Renal cortical epithelial cell (primary cell): Measurements from ENCODE around the gene JAKMIP2. TPM values are rescaled to one million over a fixed set of nuclear protein-coding genes. Genes with fewer than 3 reads are reported as not detected.
"Not testable (repeated sequence)": the region's sequence is repeated elsewhere in the genome, so short reads cannot be mapped to it uniquely, and the experiment has no call there.

Source experiments
- DNase-seq: peaks from one replicate; pipeline ENCODE4 v3.0.0-alpha.2; 2011; ENCODE audit warnings: low read depth
- total RNA-seq: library from RNA; depleted of rRNA; stranded (reverse); fragments of >200 nt; gene quantifications from 2 replicates; pipeline ENCODE4 v1.2.3, GENCODE V29; 2014

Gene JAKMIP2
- total RNA-seq, 1 donor from 2014 or later: not detected

- DNase-seq: peak; percentile 17
Measured at GRCh38 chr5:147613359-147613758, 169.2 kb downstream of the JAKMIP2 start.

DNA sequence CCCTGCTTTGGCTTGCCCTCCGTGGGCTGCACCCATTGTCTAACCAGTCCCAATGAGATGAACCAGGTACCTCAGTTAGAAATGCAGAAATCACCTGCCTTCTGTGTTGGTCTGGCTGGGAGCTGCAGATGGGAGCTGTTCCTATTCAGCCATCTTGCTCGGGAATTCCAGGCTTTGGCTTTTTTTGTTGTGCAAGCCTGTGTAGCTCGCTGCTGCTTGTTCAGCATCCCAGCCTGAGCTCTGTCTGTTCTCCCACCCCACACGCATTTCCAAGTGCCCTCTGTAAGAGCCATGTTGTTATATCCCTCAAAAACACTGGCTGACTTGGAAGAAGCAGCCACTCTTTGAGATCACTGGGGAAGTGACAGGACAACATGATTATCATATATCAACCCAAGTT lies 171.0 kb downstream of the JAKMIP2 start:
- DNase-seq: no peak

- DNase-seq: no peak
Measured at GRCh38 chr5:147610798-147611197, 171.7 kb downstream of the JAKMIP2 start.

DNA sequence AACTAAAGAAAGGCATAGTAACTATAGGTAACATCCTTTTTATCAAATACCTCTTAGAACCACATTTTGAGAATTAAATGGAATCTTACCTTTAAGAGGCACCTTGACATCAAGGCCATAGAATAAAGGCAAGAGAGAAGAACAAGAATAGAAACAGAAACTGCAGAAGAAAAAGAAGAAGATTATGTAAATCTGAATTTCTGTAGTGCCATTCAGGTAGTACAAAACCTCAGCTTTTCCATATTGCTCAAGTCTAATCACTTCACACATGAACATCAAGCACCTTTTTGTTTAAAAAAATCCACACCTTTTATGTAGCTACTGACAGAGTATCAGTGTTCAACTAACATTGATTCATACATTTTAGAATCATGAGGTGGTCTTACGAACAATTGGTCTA lies 180.9 kb downstream of the JAKMIP2 start:
- DNase-seq: no peak

DNA sequence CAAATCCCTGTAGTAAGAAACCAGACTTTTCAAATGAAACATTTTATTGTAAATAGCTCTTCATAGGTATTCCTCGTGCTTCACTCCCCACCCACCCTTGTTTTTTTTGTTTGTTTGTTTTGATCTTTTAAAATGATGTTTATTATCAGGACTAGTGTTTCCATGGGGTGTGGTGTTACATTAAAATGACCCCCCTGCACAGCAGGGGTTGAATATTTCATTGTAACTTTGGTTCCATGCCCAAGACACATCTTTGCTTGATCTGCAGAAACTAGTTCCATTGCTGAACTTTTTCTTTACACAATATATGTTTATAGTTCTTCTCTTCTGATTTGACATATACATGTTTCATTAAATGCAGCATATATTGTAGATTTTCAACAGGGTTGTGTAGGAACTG lies 191.4 kb downstream of the JAKMIP2 start:
- DNase-seq: no peak

DNA sequence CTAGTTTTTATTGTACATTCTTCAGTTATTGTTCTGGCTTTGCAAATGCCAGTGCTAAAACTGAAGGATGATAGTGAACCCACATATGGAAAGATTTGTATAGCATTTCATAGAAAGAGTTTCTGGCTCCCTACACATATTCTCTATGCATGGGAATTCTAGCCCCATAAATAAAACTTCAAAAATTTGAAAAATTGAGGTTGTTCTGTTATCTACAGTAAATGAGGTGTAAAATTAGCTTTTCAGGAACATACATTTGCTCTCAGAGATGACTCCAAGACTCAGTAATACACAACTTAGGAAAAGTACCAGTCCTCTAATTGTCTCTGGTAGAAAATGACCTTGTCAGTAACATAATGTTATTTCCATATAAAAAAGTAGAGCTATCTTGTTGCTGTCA lies 192.4 kb downstream of the JAKMIP2 start:
- no peak for DNase-seq

GRCh38 chr5:147586832-147587231 lies 195.7 kb downstream of the JAKMIP2 start:
- no peak for DNase-seq

DNA sequence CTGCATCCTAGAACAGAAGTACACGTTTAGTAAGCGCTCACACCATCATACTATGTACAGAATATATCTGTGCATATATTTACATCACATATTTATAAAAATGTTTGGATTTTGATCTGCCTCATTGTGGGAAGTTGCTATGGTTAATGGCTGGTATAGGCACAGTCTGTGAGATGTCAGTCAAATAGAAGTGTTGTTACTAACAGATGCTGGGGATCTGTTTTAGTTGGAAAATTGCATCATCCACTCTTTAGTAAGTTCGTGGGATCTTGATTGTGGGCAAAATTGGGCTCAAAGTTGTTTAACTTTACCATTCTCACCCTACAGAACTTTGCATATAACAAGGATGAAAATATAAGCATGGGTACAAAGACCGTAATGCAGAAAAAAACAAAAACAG lies 196.3 kb downstream of the JAKMIP2 start:
- no peak for DNase-seq

DNA sequence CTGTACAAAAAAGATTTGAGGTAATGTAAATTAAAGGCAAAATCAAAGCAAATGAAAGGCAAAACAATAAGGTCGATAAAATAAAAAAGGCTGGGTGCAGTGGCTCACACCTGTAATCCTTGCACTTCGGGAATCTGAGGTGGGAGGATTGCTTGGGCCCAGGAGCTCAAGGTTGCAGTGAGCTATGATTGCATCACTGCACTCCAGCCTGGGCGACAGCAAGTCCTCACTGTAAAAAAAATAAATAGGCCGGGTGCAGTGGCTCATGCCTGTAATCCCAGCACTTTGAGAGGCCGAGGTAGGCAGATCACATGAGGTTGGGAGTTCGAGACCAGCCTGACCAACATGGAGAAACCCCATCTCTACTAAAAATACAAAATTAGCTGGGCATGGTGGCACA lies 200.3 kb downstream of the JAKMIP2 start:
- not testable (repeated sequence) for DNase-seq

DNA sequence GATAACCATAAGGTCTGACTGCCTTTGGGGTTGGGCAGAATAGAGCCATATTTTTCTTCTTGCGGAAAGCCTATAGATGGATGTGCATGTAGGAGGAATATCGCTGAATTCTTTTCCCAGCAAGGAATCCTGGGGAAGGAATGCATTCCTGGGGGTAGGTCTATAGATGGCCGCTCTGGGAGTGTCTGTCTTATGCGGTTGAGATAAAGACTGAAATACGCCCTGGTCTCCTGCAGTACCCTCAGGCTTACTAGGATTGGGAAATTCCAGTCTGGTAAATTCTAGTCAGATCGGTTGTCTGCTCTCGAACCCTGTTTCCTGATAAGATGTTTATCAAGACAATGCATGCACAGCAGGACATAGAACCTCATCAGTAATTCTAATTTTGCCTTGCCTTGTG lies 202.1 kb downstream of the JAKMIP2 start:
- DNase-seq: not testable (repeated sequence)

- DNase-seq: peak; percentile 71
Measured at GRCh38 chr5:147578228-147579024, 204.1 kb downstream of the JAKMIP2 start.

DNA sequence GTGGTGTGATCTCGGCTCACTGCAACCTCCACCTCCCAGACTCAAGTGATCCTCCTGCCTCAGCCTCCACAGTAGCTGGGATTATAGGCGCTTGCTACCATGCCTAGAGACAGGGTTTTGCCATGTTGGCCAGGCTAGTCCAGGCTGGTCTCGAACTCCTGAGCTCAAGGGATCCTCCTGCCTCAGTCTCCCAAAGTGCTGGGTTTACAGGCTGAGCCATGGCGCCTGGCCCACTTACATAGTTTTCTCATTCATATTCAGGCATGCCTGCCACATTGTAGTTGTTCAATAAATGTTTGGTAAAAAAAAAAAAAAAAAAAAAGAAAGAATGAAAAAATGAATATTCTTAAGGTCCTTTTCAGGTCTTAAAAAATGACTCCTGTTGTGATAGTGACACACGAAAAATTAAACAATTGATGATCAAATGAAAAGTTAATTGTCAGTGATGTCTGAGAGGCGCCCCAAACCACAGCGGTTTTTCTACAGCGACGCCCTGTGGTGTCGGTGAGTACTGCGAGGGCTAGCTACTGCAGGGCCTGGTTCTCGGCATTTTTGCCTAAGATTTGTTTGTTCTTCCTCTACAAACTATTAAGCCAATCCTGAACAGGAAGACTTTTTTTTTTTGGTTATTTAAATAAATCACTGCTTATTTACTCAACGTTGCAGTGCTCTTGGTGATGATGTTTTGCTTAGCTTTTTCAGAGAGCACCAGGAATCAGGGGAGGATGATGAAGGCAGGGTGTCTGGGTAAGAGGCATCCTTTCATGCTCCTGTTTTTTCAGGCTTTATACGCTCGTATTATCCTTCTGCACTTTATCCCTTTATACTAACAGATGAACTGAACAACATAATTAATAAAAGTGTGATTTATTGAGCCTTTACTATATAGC lies 205.6 kb downstream of the JAKMIP2 start:
- peak; percentile 9 for DNase-seq

DNA sequence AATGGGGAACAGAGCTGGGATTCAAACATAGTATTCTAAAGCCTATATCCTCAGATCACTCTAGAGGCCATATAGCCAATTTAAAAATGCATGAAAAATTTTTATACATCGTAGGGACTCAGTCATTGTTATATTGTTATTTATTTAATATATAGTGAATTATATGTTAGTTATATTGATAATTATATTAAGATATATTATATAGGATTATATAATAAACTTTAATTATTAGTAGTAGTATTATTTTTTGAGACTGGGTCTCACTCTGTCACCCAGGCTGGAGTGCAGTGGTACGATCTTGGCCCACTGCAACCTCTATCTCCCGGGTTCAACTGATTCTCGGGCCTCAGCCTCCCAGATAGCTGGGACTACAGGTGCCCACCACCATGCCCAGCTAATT lies 206.9 kb downstream of the JAKMIP2 start:
- no peak for DNase-seq

GRCh38 chr5:147573211-147573610 lies 209.3 kb downstream of the JAKMIP2 start:
- no peak for DNase-seq

- no peak for DNase-seq
Measured at GRCh38 chr5:147568710-147569406, 213.7 kb downstream of the JAKMIP2 start.

DNA sequence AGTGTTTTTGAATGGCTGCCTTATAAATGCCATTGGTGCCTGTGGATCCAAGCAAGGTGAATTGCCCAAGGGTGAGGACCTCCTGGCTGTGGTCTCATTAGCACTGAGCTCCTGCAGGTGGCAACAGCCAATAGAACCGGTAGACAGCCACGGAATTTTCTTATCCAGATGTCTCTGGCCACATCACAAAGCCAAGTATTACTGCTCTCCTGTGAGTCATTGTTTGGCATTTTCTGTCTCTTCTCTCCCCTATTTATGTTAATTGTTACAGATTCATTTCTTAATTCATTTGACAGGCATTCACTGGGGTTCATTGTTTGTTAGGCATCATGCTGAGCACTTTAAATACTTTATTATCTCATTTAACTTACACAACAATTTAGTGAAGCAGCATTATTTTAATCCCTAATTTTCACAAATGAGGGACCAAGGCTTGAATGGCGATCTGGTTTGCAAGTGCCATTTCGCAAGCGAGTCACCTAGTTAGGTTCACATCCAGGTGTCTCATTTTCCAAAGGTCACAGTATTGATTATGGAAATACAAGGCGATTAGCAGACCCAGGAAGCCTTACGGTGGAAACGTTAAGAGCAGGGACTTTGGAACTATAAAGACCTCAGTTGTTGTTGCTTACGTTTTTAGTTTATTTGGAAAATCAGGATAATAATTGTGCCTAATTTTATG lies 214.5 kb downstream of the JAKMIP2 start:
- peak; percentile 80 for DNase-seq

DNA sequence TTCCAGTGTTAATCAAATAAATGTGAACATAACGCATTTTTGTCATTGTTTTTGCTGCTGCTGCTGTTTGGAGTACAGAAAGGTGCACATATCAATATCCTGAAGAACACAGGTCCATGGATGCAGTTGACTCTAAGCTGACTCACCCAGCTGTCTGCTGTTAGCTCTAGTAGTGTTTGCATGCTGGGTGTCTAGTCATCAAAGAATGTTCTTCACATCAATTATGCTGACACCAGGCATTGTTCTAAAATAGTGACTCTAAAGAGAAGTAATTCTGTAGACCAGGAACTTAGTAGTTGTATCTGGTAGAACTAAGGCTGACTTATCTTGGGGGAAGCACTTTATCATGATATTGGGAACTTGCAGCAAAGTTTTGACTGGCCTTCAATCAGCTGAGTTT lies 217.0 kb downstream of the JAKMIP2 start:
- peak; percentile 86 for DNase-seq

DNA sequence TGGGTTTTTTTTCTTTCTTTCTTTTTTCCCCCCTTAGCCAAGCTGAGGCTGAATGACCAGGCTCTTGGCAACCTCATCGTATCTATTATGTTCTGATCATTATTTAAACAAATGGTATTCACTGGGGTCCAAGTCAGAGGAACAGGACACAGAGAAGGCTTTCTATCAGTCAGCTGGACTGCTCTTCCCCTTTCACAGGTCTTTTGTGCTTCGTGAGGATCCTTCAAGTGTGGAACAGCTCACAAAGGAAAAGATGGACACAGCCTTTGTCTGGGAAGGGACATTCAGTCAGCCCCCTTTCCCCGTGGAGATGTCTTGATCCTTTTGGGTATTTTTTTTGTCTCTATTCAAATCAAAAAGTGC lies 218.4 kb downstream of the JAKMIP2 start:
- no peak for DNase-seq

- DNase-seq: no peak
Measured at GRCh38 chr5:147563466-147564123, 218.9 kb downstream of the JAKMIP2 start.

DNA sequence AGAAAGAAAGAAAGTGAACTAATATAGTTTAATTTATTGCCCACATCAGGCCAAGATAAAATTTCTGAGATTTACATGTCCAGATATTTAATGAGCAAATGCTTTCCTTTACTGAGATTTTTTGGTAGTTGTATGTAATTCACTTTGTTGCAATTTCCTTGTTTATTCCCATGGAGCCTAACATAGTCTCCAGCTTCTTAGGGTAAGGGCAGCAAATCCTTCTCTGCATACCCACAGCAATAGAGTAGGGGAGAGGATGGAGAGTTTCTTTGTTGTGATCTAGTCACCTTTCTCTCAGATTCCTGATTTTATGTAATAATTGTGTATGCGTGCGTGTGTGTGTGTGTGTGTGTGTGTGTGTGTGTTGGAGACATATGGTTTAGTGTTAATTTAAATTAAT lies 221.1 kb downstream of the JAKMIP2 start:
- no peak for DNase-seq

DNA sequence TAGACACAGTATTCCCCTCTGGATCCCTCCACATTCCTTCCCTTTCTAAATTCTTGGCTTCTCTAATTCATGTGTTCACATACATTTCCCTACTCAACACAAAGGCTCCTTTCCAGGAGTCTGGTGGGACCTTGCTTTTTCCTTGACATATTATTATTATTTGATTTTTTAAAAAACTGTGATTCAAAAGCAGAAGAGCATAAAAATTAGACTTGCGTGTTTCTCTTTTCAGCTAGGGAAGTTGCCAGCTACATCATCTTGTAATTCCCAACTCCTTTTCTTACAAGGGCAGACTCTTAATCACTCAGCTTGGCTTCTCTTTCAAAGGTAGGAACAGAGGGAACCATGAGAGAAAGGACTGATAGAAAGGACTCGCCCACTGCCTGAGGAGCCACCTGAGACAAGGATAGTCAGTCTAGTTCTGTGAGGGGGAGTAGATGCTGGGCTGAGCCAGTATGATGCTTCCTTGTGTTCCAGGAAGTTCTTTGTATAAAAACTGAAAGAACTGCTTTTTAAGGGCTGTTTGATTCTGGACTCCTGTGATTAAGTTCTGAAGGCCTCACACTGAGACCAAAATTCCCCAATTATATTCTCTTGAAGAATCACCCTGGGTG lies 221.7 kb downstream of the JAKMIP2 start:
- no peak for DNase-seq
